Keratinocyte (primary cell): ENCODE results near the gene HMCN2.

ENCODE experiments used
- EZH2 ChIP-seq: IDR thresholded peaks from one replicate; pipeline ENCODE4 v1.6.1; 2012; ENCODE audit warnings: inconsistent platforms, mild to moderate bottlenecking, low read length, moderate library complexity
- TF ChIP-seq, protein P1 (sequence below), 3 experiments: IDR thresholded peaks in 1 of 3; conservative IDR thresholded peaks in 1 of 3; optimal IDR thresholded peaks in 1 of 3; 2 replicates in 2 of 3; 3 replicates in 1 of 3; pipeline versions ENCODE3 to v1.5.1; 2011; ENCODE audit warnings: low read length in 3 of 3, mild to moderate bottlenecking in 3 of 3, moderate library complexity in 2 of 3, control low read depth in 1 of 3, inconsistent platforms in 1 of 3; ENCODE audit not compliant: insufficient read depth in 2 of 3; ENCODE audit errors: extremely low read depth in 1 of 3

GRCh38 chr9:130343445-130343918 lies 77.9 kb downstream of the HMCN2 start:
- TF ChIP-seq, protein P1, sequence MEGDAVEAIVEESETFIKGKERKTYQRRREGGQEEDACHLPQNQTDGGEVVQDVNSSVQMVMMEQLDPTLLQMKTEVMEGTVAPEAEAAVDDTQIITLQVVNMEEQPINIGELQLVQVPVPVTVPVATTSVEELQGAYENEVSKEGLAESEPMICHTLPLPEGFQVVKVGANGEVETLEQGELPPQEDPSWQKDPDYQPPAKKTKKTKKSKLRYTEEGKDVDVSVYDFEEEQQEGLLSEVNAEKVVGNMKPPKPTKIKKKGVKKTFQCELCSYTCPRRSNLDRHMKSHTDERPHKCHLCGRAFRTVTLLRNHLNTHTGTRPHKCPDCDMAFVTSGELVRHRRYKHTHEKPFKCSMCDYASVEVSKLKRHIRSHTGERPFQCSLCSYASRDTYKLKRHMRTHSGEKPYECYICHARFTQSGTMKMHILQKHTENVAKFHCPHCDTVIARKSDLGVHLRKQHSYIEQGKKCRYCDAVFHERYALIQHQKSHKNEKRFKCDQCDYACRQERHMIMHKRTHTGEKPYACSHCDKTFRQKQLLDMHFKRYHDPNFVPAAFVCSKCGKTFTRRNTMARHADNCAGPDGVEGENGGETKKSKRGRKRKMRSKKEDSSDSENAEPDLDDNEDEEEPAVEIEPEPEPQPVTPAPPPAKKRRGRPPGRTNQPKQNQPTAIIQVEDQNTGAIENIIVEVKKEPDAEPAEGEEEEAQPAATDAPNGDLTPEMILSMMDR (optimal IDR thresholded peaks at IDR 0.05 in 1 of 3, IDR thresholded peaks at IDR 0.05 in 1 of 3, conservative IDR thresholded peaks at IDR 0.05 in 1 of 3; ENCODE audit: extremely low read depth in 1 of 3, insufficient read depth in 2 of 3, low read length in 3 of 3), result peak; percentile 56 to 84 (median 79)
- TF ChIP-seq EZH2, result no peak
